ENCODE data around the gene SMARCD3.

Gene SMARCD3

GRCh38 chr7:151231080-151231479 lies 17.4 kb downstream of the SMARCD3 start:
- Mint-ChIP-seq H3K9me3 (no peaks in the 10 kb centered on the region), H3K27ac (no peak overlapping the region), H3K36me3 (peaks cover 18% of the 10 kb centered on the region), H3K4me3 (peak overlapping the region; percentile 100), H3K27me3 (peaks cover 19% of the 10 kb centered on the region), H3K4me1 (peaks cover 56% of the 10 kb centered on the region)
- CTCF ChIA-PET, result interaction anchor here (1.5 kb wide), 1 partner anchor 13 kb away, joined by 5 read pairs; no protein-coding TSS in a partner anchor
- DNase-seq, result no peak

- H3K4me1 Mint-ChIP-seq, result peaks cover 59% of the 10 kb centered on the region
- CTCF ChIA-PET, result interaction anchor here (2.9 kb wide), 1 partner anchor 15 kb away, joined by 16 read pairs; no protein-coding TSS in a partner anchor
- no peak overlapping the region for H3K4me3 Mint-ChIP-seq
- peaks cover 23% of the 10 kb centered on the region for H3K36me3 Mint-ChIP-seq
- H3K27me3 Mint-ChIP-seq, result peaks cover 19% of the 10 kb centered on the region
- H3K27ac Mint-ChIP-seq, result no peak overlapping the region
- no peak for DNase-seq
- no peaks in the 10 kb centered on the region for H3K9me3 Mint-ChIP-seq
Observed at GRCh38 chr7:151229249-151229648, 19.2 kb downstream of the SMARCD3 start.

GRCh38 chr7:151228024-151228866 lies 20.2 kb downstream of the SMARCD3 start:
- no peak for DNase-seq
- H3K9me3 Mint-ChIP-seq, result no peaks in the 10 kb centered on the region
- peaks cover 50% of the 10 kb centered on the region for H3K4me1 Mint-ChIP-seq
- CTCF ChIA-PET, result interaction anchor here (0.9 to 2.9 kb wide), 3 partner anchors 11 to 59 kb away, joined by 3 to 16 read pairs (median 3); no protein-coding TSS in a partner anchor
- H3K36me3 Mint-ChIP-seq, result peaks cover 26% of the 10 kb centered on the region
- H3K27ac Mint-ChIP-seq, result peak overlapping the region; percentile 89
- H3K27me3 Mint-ChIP-seq, result peaks cover 19% of the 10 kb centered on the region
- H3K4me3 Mint-ChIP-seq, result peak overlapping the region; percentile 97

- Mint-ChIP-seq H3K27me3 (peaks cover 17% of the 10 kb centered on the region), H3K4me1 (peaks cover 46% of the 10 kb centered on the region), H3K36me3 (peaks cover 29% of the 10 kb centered on the region), H3K4me3 (peak within 1 kb of the TSS; percentile 97), H3K9me3 (no peaks in the 10 kb centered on the region), H3K27ac (peak within 1 kb of the TSS; percentile 89)
- DNase-seq, result peak; percentile 99
- CTCF ChIA-PET, result interaction anchor here (0.6 to 2.9 kb wide), 4 partner anchors 12 to 117 kb away, joined by 3 to 16 read pairs (median 3); no protein-coding TSS in a partner anchor
Observed at GRCh38 chr7:151226875-151227782, 21.4 kb downstream of the SMARCD3 start, which contains the start of gene ABCF2. Gene ABCF2 (minus strand): TSS chr7:151227205. CDS start chr7:151226458, 747 bp downstream.

GRCh38 chr7:151226560-151226874 lies 22.0 kb downstream of the SMARCD3 start:
- Mint-ChIP-seq H3K27me3 (peaks cover 11% of the 10 kb centered on the region), H3K9me3 (no peaks in the 10 kb centered on the region), H3K36me3 (peaks cover 32% of the 10 kb centered on the region), H3K4me1 (peaks cover 40% of the 10 kb centered on the region), H3K4me3 (peak overlapping the region; percentile 97), H3K27ac (peak overlapping the region; percentile 89)
- CTCF ChIA-PET, result interaction anchor here (0.6 to 2.9 kb wide), 3 partner anchors 18 to 116 kb away, joined by 3 to 16 read pairs (median 3); no protein-coding TSS in a partner anchor
- no peak for DNase-seq

GRCh38 chr7:151225948-151226510 lies 22.5 kb downstream of the SMARCD3 start:
- Mint-ChIP-seq H3K27ac (peak overlapping the region; percentile 89), H3K4me1 (peaks cover 35% of the 10 kb centered on the region), H3K27me3 (peaks cover 11% of the 10 kb centered on the region), H3K4me3 (peak overlapping the region; percentile 97), H3K9me3 (no peaks in the 10 kb centered on the region), H3K36me3 (peaks cover 33% of the 10 kb centered on the region)
- no peak for DNase-seq
- CTCF ChIA-PET, result interaction anchor here (1.7 to 1.8 kb wide), 2 partner anchors 18 to 57 kb away, joined by 3 to 17 read pairs; no protein-coding TSS in a partner anchor

GRCh38 chr7:151223728-151224127 lies 24.8 kb downstream of the SMARCD3 start:
- no peaks in the 10 kb centered on the region for H3K9me3 Mint-ChIP-seq
- no peaks in the 10 kb centered on the region for H3K27me3 Mint-ChIP-seq
- H3K4me1 Mint-ChIP-seq, result peaks cover 35% of the 10 kb centered on the region
- H3K4me3 Mint-ChIP-seq, result no peak overlapping the region
- H3K27ac Mint-ChIP-seq, result no peak overlapping the region
- peaks cover 44% of the 10 kb centered on the region for H3K36me3 Mint-ChIP-seq
- no peak for DNase-seq
- CTCF ChIA-PET, result no interaction called here

- Mint-ChIP-seq H3K4me1 (no peaks in the 10 kb centered on the region), H3K27me3 (no peaks in the 10 kb centered on the region), H3K4me3 (no peak overlapping the region), H3K27ac (no peak overlapping the region), H3K36me3 (peaks cover 53% of the 10 kb centered on the region), H3K9me3 (no peaks in the 10 kb centered on the region)
- CTCF ChIA-PET, result interaction anchor here (1.0 kb wide), 1 partner anchor 55 kb away, joined by 4 read pairs; no protein-coding TSS in a partner anchor
- no peak for DNase-seq
Observed at GRCh38 chr7:151218170-151218569, 30.3 kb downstream of the SMARCD3 start.

- Mint-ChIP-seq H3K9me3 (no peaks in the 10 kb centered on the region), H3K36me3 (peaks cover 44% of the 10 kb centered on the region), H3K4me1 (no peaks in the 10 kb centered on the region), H3K4me3 (no peak overlapping the region), H3K27me3 (no peaks in the 10 kb centered on the region), H3K27ac (no peak overlapping the region)
- DNase-seq, result no peak
- CTCF ChIA-PET, result interaction anchor here (1.5 kb wide), 1 partner anchor 29 kb away, joined by 3 read pairs; no protein-coding TSS in a partner anchor
Observed at GRCh38 chr7:151215396-151215795, 33.1 kb downstream of the SMARCD3 start.

GRCh38 chr7:151213826-151214225 lies 34.7 kb downstream of the SMARCD3 start:
- Mint-ChIP-seq H3K4me1 (no peaks in the 10 kb centered on the region), H3K36me3 (peaks cover 35% of the 10 kb centered on the region), H3K4me3 (no peak overlapping the region), H3K27ac (no peak overlapping the region), H3K27me3 (peaks cover 2% of the 10 kb centered on the region), H3K9me3 (no peaks in the 10 kb centered on the region)
- no peak for DNase-seq
- CTCF ChIA-PET, result no interaction called here

GRCh38 chr7:151212626-151213025 lies 35.9 kb downstream of the SMARCD3 start:
- H3K4me1 Mint-ChIP-seq, result peaks cover 8% of the 10 kb centered on the region
- no peaks in the 10 kb centered on the region for H3K9me3 Mint-ChIP-seq
- CTCF ChIA-PET, result interaction anchor here (1.3 kb wide), 1 partner anchor 32 kb away, joined by 5 read pairs; no protein-coding TSS in a partner anchor
- H3K36me3 Mint-ChIP-seq, result peaks cover 23% of the 10 kb centered on the region
- H3K4me3 Mint-ChIP-seq, result no peak overlapping the region
- H3K27ac Mint-ChIP-seq, result no peak overlapping the region
- peaks cover 3% of the 10 kb centered on the region for H3K27me3 Mint-ChIP-seq
- no peak for DNase-seq

- H3K4me1 Mint-ChIP-seq, result peaks cover 21% of the 10 kb centered on the region
- H3K4me3 Mint-ChIP-seq, result no peak overlapping the region
- no peak for DNase-seq
- H3K9me3 Mint-ChIP-seq, result no peaks in the 10 kb centered on the region
- H3K27ac Mint-ChIP-seq, result no peak overlapping the region
- CTCF ChIA-PET, result no interaction called here
- H3K36me3 Mint-ChIP-seq, result peaks cover 22% of the 10 kb centered on the region
- peaks cover 3% of the 10 kb centered on the region for H3K27me3 Mint-ChIP-seq
Observed at GRCh38 chr7:151211155-151211772, 37.2 kb downstream of the SMARCD3 start.

- Mint-ChIP-seq H3K4me3 (no peak within 1 kb of the TSS), H3K9me3 (no peaks in the 10 kb centered on the region), H3K27ac (no peak within 1 kb of the TSS), H3K4me1 (peaks cover 25% of the 10 kb centered on the region), H3K27me3 (peaks cover 11% of the 10 kb centered on the region), H3K36me3 (peaks cover 15% of the 10 kb centered on the region)
- CTCF ChIA-PET, result no interaction called here
- DNase-seq, result no peak
Observed at GRCh38 chr7:151210087-151210854, 38.2 kb downstream of the SMARCD3 start, which contains the start of gene H2BK1. Gene H2BK1 (minus strand): TSS chr7:151210488. CDS start chr7:151210318, 170 bp downstream.
